Mesenchymal stem cell (in vitro differentiated cells and primary cell): ENCODE measurements around the gene PROM2.

ENCODE experiments used
- DNase-seq: peaks from one replicate; pipeline ENCODE4 v3.0.0-alpha.2; 2013
- H2AFZ ChIP-seq: one replicate; pipeline ENCODE4 v1.6.1; 2013; ENCODE audit warnings: low read depth, mild to moderate bottlenecking, control low read depth, inconsistent platforms, low read length, moderate library complexity
- H2AK5ac ChIP-seq: 2 replicates; pipeline ENCODE4 v1.6.1; 2013; ENCODE audit warnings: low read length, moderate library complexity, mild to moderate bottlenecking, inconsistent platforms; ENCODE audit not compliant: severe bottlenecking
- H2BK120ac ChIP-seq: one replicate; pipeline ENCODE4 v1.6.1; 2013; ENCODE audit warnings: low read depth, mild to moderate bottlenecking, inconsistent platforms, low read length, moderate library complexity
- H2BK12ac ChIP-seq, 2 experiments: one replicate each; pipeline ENCODE4 v1.6.1; 2013; ENCODE audit warnings: inconsistent platforms in 2 of 2, low read length in 2 of 2, mild to moderate bottlenecking in 2 of 2, moderate library complexity in 2 of 2, control low read depth in 1 of 2
- H2BK15ac ChIP-seq: one replicate; pipeline ENCODE4 v1.6.1; 2013; ENCODE audit warnings: mild to moderate bottlenecking, low read depth, inconsistent platforms; ENCODE audit not compliant: poor library complexity, severe bottlenecking
- H2BK5ac ChIP-seq: 2 replicates; pipeline ENCODE4 v1.6.1; 2013; ENCODE audit warnings: low read depth, mild to moderate bottlenecking, low read length, control low read depth, inconsistent platforms; ENCODE audit not compliant: poor library complexity, severe bottlenecking
- H3K14ac ChIP-seq, 2 experiments: one replicate each; pipeline ENCODE4 v1.6.1; 2013; ENCODE audit warnings: inconsistent platforms in 2 of 2, low read length in 2 of 2, control low read depth in 1 of 2, mild to moderate bottlenecking in 1 of 2, moderate library complexity in 1 of 2
- H3K18ac ChIP-seq, 2 experiments: one replicate each; pipeline ENCODE4 v1.6.1; 2013; ENCODE audit warnings: inconsistent platforms in 2 of 2, low read length in 2 of 2, control low read depth in 1 of 2, low read depth in 1 of 2, mild to moderate bottlenecking in 1 of 2
- H3K23ac ChIP-seq, 2 experiments: one replicate each; pipeline ENCODE4 v1.6.1; 2013; ENCODE audit warnings: inconsistent platforms in 2 of 2, low read length in 2 of 2, mild to moderate bottlenecking in 2 of 2, moderate library complexity in 2 of 2, control low read depth in 1 of 2
- H3K27ac ChIP-seq: 2 replicates; pipeline ENCODE4 v1.5.1; 2013; ENCODE audit warnings: mild to moderate bottlenecking, moderate library complexity, low read length, control low read depth, inconsistent platforms; ENCODE audit not compliant: poor library complexity, severe bottlenecking
- H3K27me3 ChIP-seq, 2 experiments: 2 replicates each; pipeline versions ENCODE4 v1.6.1 to v1.7.0; 2013; ENCODE audit warnings: low read length in 2 of 2, mild to moderate bottlenecking in 2 of 2, moderate library complexity in 2 of 2, control low read depth in 1 of 2, inconsistent platforms in 1 of 2; ENCODE audit not compliant: control insufficient read depth in 1 of 2, insufficient read depth in 1 of 2
- H3K36me3 ChIP-seq, 2 experiments: 2 replicates each; pipeline versions ENCODE4 v1.6.1 to v1.7.0; 2013; ENCODE audit warnings: low read length in 2 of 2, control low read depth in 1 of 2, inconsistent platforms in 1 of 2, low read depth in 1 of 2, mild to moderate bottlenecking in 1 of 2; ENCODE audit not compliant: insufficient read depth in 2 of 2, control insufficient read depth in 1 of 2
- H3K4ac ChIP-seq, 2 experiments: one replicate each; pipeline ENCODE4 v1.6.1; 2013; ENCODE audit warnings: inconsistent platforms in 2 of 2, low read length in 2 of 2, mild to moderate bottlenecking in 2 of 2, moderate library complexity in 2 of 2, control low read depth in 1 of 2, low read depth in 1 of 2
- H3K4me1 ChIP-seq: 2 replicates; pipeline ENCODE4 v1.6.1; 2013; ENCODE audit warnings: low read depth, low read length, control low read depth; ENCODE audit not compliant: control insufficient read depth, insufficient read depth
- H3K4me2 ChIP-seq: 2 replicates; pipeline ENCODE4 v1.6.1; 2013; ENCODE audit warnings: low read length, mild to moderate bottlenecking, inconsistent platforms; ENCODE audit not compliant: poor library complexity, severe bottlenecking
- H3K4me3 ChIP-seq, 2 experiments: 2 replicates each; pipeline versions ENCODE4 v1.5.1 to v1.7.0; 2013; ENCODE audit warnings: low read length in 2 of 2, mild to moderate bottlenecking in 2 of 2, control low read depth in 1 of 2, low read depth in 1 of 2; ENCODE audit not compliant: insufficient read depth in 1 of 2
- H3K79me1 ChIP-seq: replicated peaks from 2 replicates; pipeline ENCODE4 v1.6.1; 2013; ENCODE audit warnings: mild to moderate bottlenecking, control low read depth, low read length, inconsistent platforms; ENCODE audit not compliant: poor library complexity, severe bottlenecking
- H3K9ac ChIP-seq: 2 replicates; pipeline ENCODE4 v1.7.0; 2013; ENCODE audit warnings: mild to moderate bottlenecking, low read length, moderate library complexity
- H3K9me3 ChIP-seq: 2 replicates; pipeline ENCODE4 v1.7.0; 2013; ENCODE audit warnings: mild to moderate bottlenecking, low read length; ENCODE audit not compliant: control insufficient read depth
- H4K8ac ChIP-seq: one replicate; pipeline ENCODE4 v1.6.1; 2013; ENCODE audit warnings: inconsistent platforms, mild to moderate bottlenecking, low read length, moderate library complexity
- H4K91ac ChIP-seq: one replicate; pipeline ENCODE4 v1.6.1; 2013; ENCODE audit warnings: mild to moderate bottlenecking, low read length, inconsistent platforms
- WGBS: methylation state at CpG from one replicate; pipeline ENCODE4 v1.1.7; 2013; ENCODE audit warnings: mixed read lengths; 5-methylcytosine and 5-hydroxymethylcytosine counted together

PROM2 gene

DNA sequence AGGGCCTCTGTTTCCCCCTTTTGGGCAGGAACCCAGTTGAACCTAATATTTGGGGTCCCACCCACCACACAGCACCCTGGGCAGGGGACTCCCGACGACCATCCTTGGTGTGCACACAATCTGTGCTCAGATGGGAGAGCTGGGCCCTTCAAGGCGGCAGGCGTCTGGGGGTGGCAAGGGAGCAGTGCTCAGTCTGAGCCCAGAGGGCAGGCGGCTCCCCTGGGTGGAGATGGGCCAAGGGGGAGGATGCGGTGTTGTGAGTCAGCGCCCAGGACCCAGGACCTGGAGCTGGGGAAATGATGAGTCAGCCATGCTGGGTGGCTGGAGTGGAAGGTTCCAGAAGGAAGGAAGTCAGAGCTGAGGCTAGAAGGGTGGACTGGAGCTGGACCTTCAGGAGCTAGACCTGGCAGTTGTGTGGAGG is 3.8 kb downstream of the PROM2 start:
- no peak overlapping the region for H2BK5ac ChIP-seq
- no peak overlapping the region for H3K18ac ChIP-seq
- no peak overlapping the region for H3K4me2 ChIP-seq
- no peak overlapping the region for H3K27ac ChIP-seq
- H3K4me3 ChIP-seq: no peak overlapping the region
- no peak overlapping the region for H4K91ac ChIP-seq
- H3K79me1 ChIP-seq: no peaks in the 10 kb centered on the region
- no peaks in the 10 kb centered on the region for H3K9me3 ChIP-seq
- H3K14ac ChIP-seq: no peak overlapping the region
- H2AFZ ChIP-seq: no peak overlapping the region
- no peak overlapping the region for H2BK12ac ChIP-seq
- H3K4ac ChIP-seq: no peak overlapping the region
- no peak for DNase-seq
- no peak overlapping the region for H2BK15ac ChIP-seq
- no peak overlapping the region for H2BK120ac ChIP-seq
- no peak overlapping the region for H3K9ac ChIP-seq
- H3K4me1 ChIP-seq: peaks cover 18% of the 10 kb centered on the region
- 90% methylated on average over 7 of the region's 7 CpGs for WGBS
- H3K36me3 ChIP-seq: no peaks in the 10 kb centered on the region
- H4K8ac ChIP-seq: no peak overlapping the region
- H2AK5ac ChIP-seq: no peak overlapping the region
- H3K23ac ChIP-seq: no peak overlapping the region
- H3K27me3 ChIP-seq: peaks cover 0 to 3% of the 10 kb centered on the region in 2 experiments

DNA sequence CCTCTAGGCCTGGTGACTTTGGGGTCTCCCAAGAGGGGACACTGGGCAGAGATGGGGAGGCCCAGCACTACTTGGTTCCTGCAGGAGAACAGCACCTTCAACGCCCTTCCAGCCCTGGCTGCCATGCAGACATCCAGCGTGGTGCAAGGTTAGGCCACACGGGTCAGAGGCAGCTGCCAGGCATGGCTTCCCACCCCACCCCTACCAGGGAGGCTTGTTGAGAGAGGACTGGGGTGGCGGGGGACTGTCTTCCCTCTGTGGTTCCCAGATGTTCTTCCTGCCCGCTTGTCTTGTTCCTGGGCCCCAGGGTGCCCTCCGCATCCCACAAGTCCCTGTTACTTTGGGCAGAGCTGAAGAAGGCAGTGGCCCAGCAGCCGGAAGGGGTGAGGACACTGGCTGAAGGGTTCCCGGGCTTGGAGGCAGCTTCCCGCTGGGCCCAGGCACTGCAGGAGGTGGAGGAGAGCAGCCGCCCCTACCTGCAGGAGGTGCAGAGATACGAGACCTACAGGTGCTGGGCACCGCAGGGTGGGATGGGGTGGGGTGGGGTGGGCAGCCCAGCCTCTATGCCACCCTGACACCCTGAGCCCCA is 4.5 kb downstream of the PROM2 start:
- no peak overlapping the region for H3K9ac ChIP-seq
- WGBS: 91% methylated on average over 9 of the region's 12 CpGs

DNA sequence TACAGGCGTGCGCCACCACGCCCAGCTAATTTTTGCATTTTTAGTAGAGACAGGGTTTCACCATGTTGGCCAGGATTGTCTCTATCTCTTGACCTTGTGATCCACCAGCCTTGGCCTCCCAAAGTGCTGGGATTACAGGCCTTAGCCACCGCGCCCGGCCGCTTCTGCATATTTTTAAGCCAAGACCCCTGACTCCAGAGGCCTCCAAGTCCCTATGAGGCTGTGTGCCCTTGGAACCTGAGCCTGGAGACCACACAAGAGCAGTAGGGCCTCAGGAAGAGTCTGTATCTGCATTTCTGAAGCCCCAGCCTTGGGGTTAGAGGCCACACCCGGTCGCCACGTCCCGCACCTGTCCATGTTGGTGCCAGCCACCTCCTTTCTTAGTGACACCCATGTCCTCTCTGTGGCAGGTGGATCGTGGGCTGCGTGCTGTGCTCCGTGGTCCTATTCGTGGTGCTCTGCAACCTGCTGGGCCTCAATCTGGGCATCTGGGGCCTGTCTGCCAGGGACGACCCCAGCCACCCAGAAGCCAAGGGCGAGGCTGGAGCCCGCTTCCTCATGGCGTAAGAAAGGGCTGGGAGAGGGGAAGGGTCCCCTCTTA is 5.3 kb downstream of the PROM2 start:
- Histone ChIP-seq H2AK5ac (no peak overlapping the region), H4K8ac (no peak overlapping the region), H3K27me3 (peaks cover 0 to 11% of the 10 kb centered on the region in 2 experiments), H3K4me1 (peaks cover 15% of the 10 kb centered on the region), H3K14ac (no peak overlapping the region), H3K4me3 (no peak overlapping the region), H3K23ac (no peak overlapping the region), H3K4me2 (no peak overlapping the region), H3K9ac (no peak overlapping the region), H4K91ac (no peak overlapping the region), H2BK120ac (no peak overlapping the region), H3K27ac (no peak overlapping the region), H3K9me3 (no peaks in the 10 kb centered on the region), H3K4ac (no peak overlapping the region), H3K36me3 (no peaks in the 10 kb centered on the region), H3K79me1 (no peaks in the 10 kb centered on the region), H2BK12ac (no peak overlapping the region), H2BK5ac (no peak overlapping the region), H3K18ac (no peak overlapping the region), H2BK15ac (no peak overlapping the region), H2AFZ (no peak overlapping the region)
- no peak for DNase-seq
- WGBS: 90% methylated on average over 19 of the region's 19 CpGs

More for the DNA sequence above, 4.5 kb downstream of the PROM2 start:
- DNase-seq: no peak
- H3K9me3 ChIP-seq: no peaks in the 10 kb centered on the region
- H3K4me1 ChIP-seq: peaks cover 18% of the 10 kb centered on the region
- H3K18ac ChIP-seq: no peak overlapping the region
- H3K23ac ChIP-seq: no peak overlapping the region
- no peaks in the 10 kb centered on the region for H3K79me1 ChIP-seq
- no peak overlapping the region for H3K4ac ChIP-seq
- no peak overlapping the region for H3K27ac ChIP-seq
- no peak overlapping the region for H3K4me2 ChIP-seq
- H3K4me3 ChIP-seq: no peak overlapping the region
- no peak overlapping the region for H4K8ac ChIP-seq
- no peak overlapping the region for H2BK5ac ChIP-seq
- H2AFZ ChIP-seq: no peak overlapping the region
- no peak overlapping the region for H4K91ac ChIP-seq
- H2BK15ac ChIP-seq: no peak overlapping the region
- H2BK12ac ChIP-seq: no peak overlapping the region
- no peak overlapping the region for H3K14ac ChIP-seq
- H2BK120ac ChIP-seq: no peak overlapping the region
- no peak overlapping the region for H2AK5ac ChIP-seq
- H3K36me3 ChIP-seq: no peaks in the 10 kb centered on the region
- peaks cover 0 to 9% of the 10 kb centered on the region in 2 experiments for H3K27me3 ChIP-seq

DNA sequence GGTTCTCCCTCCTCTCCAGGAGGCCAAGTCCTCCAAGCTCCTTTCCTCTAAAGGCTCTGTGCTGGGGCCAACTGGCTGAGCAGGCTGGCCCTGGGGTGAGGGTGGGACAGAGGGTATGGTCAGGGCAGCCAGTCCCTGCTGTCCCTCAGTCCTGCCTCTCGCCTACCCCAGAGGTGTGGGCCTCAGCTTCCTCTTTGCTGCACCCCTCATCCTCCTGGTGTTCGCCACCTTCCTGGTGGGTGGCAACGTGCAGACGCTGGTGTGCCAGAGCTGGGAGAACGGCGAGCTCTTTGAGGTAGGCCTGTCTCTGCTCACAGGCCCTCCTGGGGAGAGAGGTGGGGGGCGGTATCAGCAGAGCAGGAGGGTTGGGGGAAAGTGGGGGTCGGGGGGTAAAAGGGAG is 6.8 kb downstream of the PROM2 start:
- peaks cover 0 to 8% of the 10 kb centered on the region in 2 experiments for H3K27me3 ChIP-seq
- no peak overlapping the region for H2BK5ac ChIP-seq
- H3K4me2 ChIP-seq: no peak overlapping the region
- H3K79me1 ChIP-seq: no peaks in the 10 kb centered on the region
- no peaks in the 10 kb centered on the region for H3K9me3 ChIP-seq
- WGBS: 77% methylated on average over 8 of the region's 8 CpGs
- H3K36me3 ChIP-seq: no peaks in the 10 kb centered on the region
- H3K9ac ChIP-seq: no peak overlapping the region
- no peak overlapping the region for H3K14ac ChIP-seq
- H3K23ac ChIP-seq: no peak overlapping the region
- H2AK5ac ChIP-seq: no peak overlapping the region
- no peak overlapping the region for H4K8ac ChIP-seq
- H2BK12ac ChIP-seq: no peak overlapping the region
- H3K27ac ChIP-seq: no peak overlapping the region
- H2BK120ac ChIP-seq: no peak overlapping the region
- H3K4ac ChIP-seq: no peak overlapping the region
- H3K4me1 ChIP-seq: peaks cover 10% of the 10 kb centered on the region
- DNase-seq: no peak
- no peak overlapping the region for H3K18ac ChIP-seq
- H2BK15ac ChIP-seq: no peak overlapping the region
- H4K91ac ChIP-seq: no peak overlapping the region
- H2AFZ ChIP-seq: no peak overlapping the region
- no peak overlapping the region for H3K4me3 ChIP-seq
